GM19025 (cell line): ENCODE results near the gene LASP1.
"Not testable (repeated sequence)": the region's sequence is repeated elsewhere in the genome, so short reads cannot be mapped to it uniquely, and the experiment has no call there.

Source experiments
- ATAC-seq: cut with Tn5 transposase; IDR thresholded peaks from one replicate; pipeline ENCODE4 v1.9.1; 2021; ENCODE audit warnings: mild to moderate bottlenecking, low read depth, moderate library complexity; ENCODE audit not compliant: unreplicated experiment

The LASP1 gene

DNA sequence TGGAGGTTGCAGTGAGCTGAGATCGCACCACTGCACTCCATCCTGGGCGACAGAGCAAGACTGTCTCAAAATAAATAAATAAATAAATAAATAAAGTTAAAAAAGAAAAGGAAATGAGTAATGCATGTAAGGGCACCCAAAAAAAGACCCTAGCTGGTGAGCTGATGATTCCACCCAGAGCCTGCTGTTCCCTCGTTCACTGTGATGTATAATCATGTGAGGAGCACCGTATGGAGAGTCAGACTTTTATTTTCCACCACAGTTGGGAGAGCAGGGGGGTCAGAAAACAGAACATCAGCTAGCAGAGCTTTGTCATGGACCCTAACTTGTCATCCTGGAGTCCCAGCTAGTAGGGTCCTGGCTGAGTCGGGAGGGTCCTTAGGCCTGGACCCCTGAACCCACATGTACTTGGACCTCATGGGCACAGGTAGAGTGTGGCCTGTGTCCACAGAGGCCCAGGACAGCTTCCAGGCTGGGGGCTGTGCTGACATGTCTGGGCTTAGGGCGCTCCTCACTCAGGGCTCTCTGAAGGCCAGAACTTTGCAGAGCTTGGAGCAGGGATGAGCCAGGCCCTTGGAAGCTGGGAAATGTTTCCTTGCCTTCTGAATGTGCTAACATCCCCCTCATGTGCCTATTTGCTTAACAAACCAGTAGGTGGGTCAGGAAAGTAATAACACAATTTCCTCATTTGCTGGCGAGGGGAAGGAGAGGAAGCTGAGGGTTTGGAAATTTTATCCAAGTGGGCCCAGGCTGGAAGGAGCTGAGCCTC, 36.8 kb downstream of the LASP1 start:
- no peak for ATAC-seq

GRCh38 chr17:38907930-38908675, 38.2 kb downstream of the LASP1 start:
- no peak for ATAC-seq

DNA sequence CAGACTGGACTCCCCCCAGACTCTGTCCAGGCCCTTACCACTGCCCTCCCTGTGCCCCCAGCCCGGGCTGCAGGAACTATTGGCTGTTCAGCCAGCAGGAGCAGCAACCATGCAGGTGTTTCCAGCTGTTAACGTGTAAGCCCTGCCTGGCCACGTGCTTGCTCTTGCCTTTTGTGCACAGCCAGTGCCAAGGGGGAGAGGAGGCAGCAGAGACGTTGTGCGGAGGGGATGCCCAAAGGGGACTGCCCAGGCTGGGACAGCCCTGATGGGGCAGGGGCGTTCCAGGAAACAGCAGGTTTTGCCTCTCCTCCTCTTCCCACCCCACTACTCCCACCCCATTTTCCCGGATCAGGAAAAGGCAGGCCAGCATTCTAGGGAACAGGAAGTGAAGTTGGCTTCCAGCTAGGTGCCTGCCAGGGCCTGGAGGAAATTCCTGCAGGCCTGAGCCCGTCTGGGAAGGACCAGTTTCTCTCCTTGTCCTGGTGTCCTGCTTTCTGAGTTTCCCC, 38.9 kb downstream of the LASP1 start:
- ATAC-seq = no peak

DNA sequence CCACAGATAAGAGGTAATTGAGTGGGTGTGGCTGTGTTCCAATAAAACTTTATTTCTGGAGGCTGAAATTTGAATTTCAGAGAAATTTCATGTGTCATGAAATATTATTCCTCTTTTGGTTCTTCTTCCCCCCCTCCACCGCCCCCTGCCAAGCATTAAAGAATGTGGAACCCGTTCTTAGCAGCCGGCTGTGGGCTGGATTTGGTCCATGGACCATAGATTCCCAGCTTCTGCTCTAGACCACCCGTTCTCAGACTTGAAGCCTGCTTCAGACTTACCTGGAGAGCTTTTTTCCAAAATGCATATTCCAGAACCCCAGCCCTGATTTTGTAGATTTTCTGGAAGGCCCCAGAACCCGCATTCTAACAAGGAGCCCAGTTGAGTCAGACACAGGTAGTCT, 40.5 kb downstream of the LASP1 start:
- ATAC-seq = no peak

DNA sequence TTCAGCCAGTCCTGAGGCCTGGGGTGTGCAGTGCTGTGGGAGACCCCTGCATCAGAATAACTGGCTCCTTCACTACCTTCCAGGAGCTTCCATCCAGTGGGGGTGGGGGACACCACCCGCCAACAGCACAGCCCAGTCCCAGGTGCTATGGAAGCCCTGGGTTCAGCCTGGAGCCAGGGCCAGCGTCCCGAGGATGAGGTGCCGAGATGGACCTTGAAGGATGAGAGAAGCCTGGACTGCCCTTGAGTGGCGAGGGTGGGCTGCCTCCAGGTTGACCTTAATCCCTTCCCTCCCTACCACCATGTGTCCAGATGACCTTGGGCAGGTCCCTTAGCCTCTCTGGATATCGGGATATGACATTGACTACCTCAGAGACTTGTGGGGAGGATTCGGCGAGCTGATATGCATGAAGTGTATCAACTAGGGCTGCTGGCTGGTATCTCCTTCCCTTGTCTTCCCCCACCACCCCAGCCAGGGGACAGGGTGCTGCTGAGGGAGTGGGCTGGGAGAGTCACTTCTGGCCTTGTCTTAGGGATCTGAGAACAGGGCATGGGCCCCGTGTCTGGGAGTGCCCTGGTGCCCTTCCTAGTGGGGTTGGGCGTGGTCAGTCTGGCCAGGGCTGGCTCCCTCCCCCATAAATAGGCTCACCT, 41.3 kb downstream of the LASP1 start:
- no peak for ATAC-seq

DNA sequence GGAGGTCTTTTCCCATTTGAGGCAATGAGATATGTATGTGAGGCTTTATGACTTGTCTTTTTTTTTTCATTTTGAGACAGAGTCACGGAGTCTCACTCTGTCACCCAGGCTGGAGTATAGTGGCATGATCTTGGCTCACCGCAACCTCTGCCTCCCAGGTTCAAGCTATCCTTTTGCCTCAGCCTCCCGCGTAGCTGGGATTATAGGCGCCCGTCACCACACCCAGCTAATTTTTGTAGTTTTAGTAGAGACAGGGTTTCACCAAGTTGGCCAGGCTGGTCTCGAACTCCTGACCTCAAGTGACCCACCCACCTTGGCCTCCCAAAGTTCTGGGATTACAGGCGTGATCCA, 41.8 kb downstream of the LASP1 start:
- not testable (repeated sequence) for ATAC-seq

- no peak for ATAC-seq
Observed at GRCh38 chr17:38912221-38912813, 42.5 kb downstream of the LASP1 start.

- ATAC-seq = no peak
Observed at GRCh38 chr17:38914741-38915638, 45.1 kb downstream of the LASP1 start.

GRCh38 chr17:38915639-38915995, 45.8 kb downstream of the LASP1 start:
- ATAC-seq = no peak

DNA sequence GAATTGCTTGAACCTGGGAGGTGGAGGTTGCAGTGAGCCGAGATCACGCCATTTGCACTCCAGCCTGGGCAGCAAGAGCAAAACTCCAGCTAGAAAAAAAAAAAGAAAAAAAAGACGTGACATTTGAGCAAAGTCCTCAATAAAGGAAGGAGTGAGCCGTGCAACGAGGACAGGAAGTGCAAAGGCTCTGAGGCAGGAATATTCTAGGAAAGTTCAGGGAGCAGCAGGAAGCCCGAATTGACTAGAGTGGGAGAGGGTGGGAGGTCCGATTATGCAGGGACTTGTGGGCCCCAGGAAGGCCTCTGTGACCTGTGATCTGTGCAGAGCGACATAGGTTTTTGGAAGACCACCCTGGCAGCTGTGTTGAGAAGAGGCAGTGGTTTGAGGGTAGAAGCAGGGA, 46.9 kb downstream of the LASP1 start:
- no peak for ATAC-seq

- no peak for ATAC-seq
Observed at GRCh38 chr17:38917259-38917658, 47.4 kb downstream of the LASP1 start.

DNA sequence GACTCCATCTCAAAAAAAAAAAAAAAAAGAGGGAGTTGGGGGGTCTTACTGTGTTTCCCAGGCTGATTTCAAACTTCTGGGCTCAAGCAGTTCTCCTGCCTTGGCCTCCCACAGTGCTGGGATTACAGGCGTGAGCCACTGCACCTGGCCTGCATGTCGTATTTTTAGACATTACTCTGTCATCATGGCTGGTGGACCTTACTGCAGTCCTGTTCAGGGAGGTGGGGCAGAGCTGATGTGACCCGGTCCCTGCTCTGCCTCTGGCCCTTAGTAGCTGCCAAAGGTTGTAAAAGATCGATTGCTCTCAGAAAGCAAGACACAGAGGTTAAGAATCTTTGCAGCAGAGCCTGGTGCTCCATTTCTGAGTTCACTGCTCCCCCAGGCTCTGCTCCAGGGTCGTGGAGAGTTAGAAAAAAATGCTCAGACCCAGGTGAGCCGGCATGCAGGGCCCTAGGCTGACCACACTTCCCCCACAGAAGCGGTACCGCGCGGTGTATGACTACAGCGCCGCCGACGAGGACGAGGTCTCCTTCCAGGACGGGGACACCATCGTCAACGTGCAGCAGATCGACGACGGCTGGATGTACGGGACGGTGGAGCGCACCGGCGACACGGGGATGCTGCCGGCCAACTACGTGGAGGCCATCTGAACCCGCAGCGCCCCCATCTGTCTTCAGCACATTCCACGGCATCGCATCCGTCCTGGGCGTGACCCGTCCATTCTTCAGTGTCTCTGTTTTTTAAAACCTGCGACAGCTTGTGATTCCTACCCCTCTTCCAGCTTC, 48.5 kb downstream of the LASP1 start:
- no peak for ATAC-seq

- ATAC-seq = no peak
Observed at GRCh38 chr17:38918916-38919315, 49.1 kb downstream of the LASP1 start.

- ATAC-seq = no peak
Observed at GRCh38 chr17:38919316-38920078, 49.6 kb downstream of the LASP1 start.

GRCh38 chr17:38920374-38921291, 50.8 kb downstream of the LASP1 start:
- ATAC-seq = no peak

GRCh38 chr17:38921756-38922411, 52.0 kb downstream of the LASP1 start:
- no peak for ATAC-seq
